ENCODE data around the gene NKIRAS1. TPM values are rescaled to one million over a fixed set of nuclear protein-coding genes. Genes with fewer than 3 reads are reported as not detected.

Gene NKIRAS1
- total RNA-seq, 1 donor from 2014 or later = 13.2 TPM

- H3K9me3 Mint-ChIP-seq (ENCODE audit: low read depth) = no peaks in the 10 kb centered on the region
- H3K4me1 Mint-ChIP-seq (ENCODE audit: low read depth) = peaks cover 37% of the 10 kb centered on the region
- no peak overlapping the region for H3K4me3 Mint-ChIP-seq (ENCODE audit: unreplicated experiment)
- H3K27ac Mint-ChIP-seq (ENCODE audit: unreplicated experiment) = peak overlapping the region; percentile 8
- peaks cover 16% of the 10 kb centered on the region for H3K36me3 Mint-ChIP-seq (ENCODE audit: low read depth)
- H3K27me3 Mint-ChIP-seq (ENCODE audit: low read depth) = no peaks in the 10 kb centered on the region
- DNase-seq (ENCODE audit: low spot score) = no peak
- no peak for TF ChIP-seq CTCF (IDR thresholded peaks at IDR 0.05)
Observed at GRCh38 chr3:23960649-23961048, 43.9 kb upstream of the NKIRAS1 start.

- H3K4me1 Mint-ChIP-seq (ENCODE audit: low read depth) = peaks cover 26% of the 10 kb centered on the region
- peak overlapping the region; percentile 90 for H3K27ac Mint-ChIP-seq (ENCODE audit: unreplicated experiment)
- H3K9me3 Mint-ChIP-seq (ENCODE audit: low read depth) = no peaks in the 10 kb centered on the region
- no peak for TF ChIP-seq CTCF (IDR thresholded peaks at IDR 0.05)
- H3K27me3 Mint-ChIP-seq (ENCODE audit: low read depth) = no peaks in the 10 kb centered on the region
- H3K4me3 Mint-ChIP-seq (ENCODE audit: unreplicated experiment) = peak overlapping the region; percentile 7
- DNase-seq (ENCODE audit: low spot score) = no peak
- peaks cover 12% of the 10 kb centered on the region for H3K36me3 Mint-ChIP-seq (ENCODE audit: low read depth)
Observed at GRCh38 chr3:23959135-23959900, 42.5 kb upstream of the NKIRAS1 start.

- Mint-ChIP-seq H3K27ac (ENCODE audit: unreplicated experiment) (no peak overlapping the region), H3K27me3 (ENCODE audit: low read depth) (no peaks in the 10 kb centered on the region), H3K4me1 (ENCODE audit: low read depth) (peaks cover 30% of the 10 kb centered on the region), H3K36me3 (ENCODE audit: low read depth) (peaks cover 3% of the 10 kb centered on the region), H3K4me3 (ENCODE audit: unreplicated experiment) (no peak overlapping the region), H3K9me3 (ENCODE audit: low read depth) (no peaks in the 10 kb centered on the region)
- no peak for DNase-seq (ENCODE audit: low spot score)
- TF ChIP-seq CTCF (IDR thresholded peaks at IDR 0.05) = no peak
Observed at GRCh38 chr3:23956701-23957100, 39.9 kb upstream of the NKIRAS1 start.

- TF ChIP-seq CTCF (IDR thresholded peaks at IDR 0.05) = no peak
- H3K4me3 Mint-ChIP-seq (ENCODE audit: unreplicated experiment) = no peak overlapping the region
- H3K4me1 Mint-ChIP-seq (ENCODE audit: low read depth) = peaks cover 46% of the 10 kb centered on the region
- no peak overlapping the region for H3K27ac Mint-ChIP-seq (ENCODE audit: unreplicated experiment)
- H3K36me3 Mint-ChIP-seq (ENCODE audit: low read depth) = peaks cover 3% of the 10 kb centered on the region
- no peaks in the 10 kb centered on the region for H3K9me3 Mint-ChIP-seq (ENCODE audit: low read depth)
- DNase-seq (ENCODE audit: low spot score) = no peak
- no peaks in the 10 kb centered on the region for H3K27me3 Mint-ChIP-seq (ENCODE audit: low read depth)
Observed at GRCh38 chr3:23954144-23954543, 37.4 kb upstream of the NKIRAS1 start.

- Mint-ChIP-seq H3K9me3 (ENCODE audit: low read depth) (no peaks in the 10 kb centered on the region), H3K27me3 (ENCODE audit: low read depth) (no peaks in the 10 kb centered on the region), H3K4me3 (ENCODE audit: unreplicated experiment) (no peak overlapping the region), H3K4me1 (ENCODE audit: low read depth) (peaks cover 41% of the 10 kb centered on the region), H3K36me3 (ENCODE audit: low read depth) (peaks cover 3% of the 10 kb centered on the region), H3K27ac (ENCODE audit: unreplicated experiment) (no peak overlapping the region)
- no peak for TF ChIP-seq CTCF (IDR thresholded peaks at IDR 0.05)
- no peak for DNase-seq (ENCODE audit: low spot score)
Observed at GRCh38 chr3:23953523-23953922, 36.7 kb upstream of the NKIRAS1 start.

Measured in chondrocyte (in vitro differentiated cells).